T1000 (cell line): ENCODE data around the gene GRK6.
"Not testable (repeated sequence)": the region's sequence is repeated elsewhere in the genome, so short reads cannot be mapped to it uniquely, and the experiment has no call there.

ENCODE experiments used
- DNase-seq: peaks from one replicate; lab custom pipeline; 2025; ENCODE audit warnings: mixed read lengths; lab: John Stamatoyannopoulos, UW

GRK6 gene

GRCh38 chr5:177399997-177400868 is 26.2 kb upstream of the GRK6 start, which contains the start of gene PFN3:
Gene PFN3 (minus strand): TSS chr5:177400661. CDS start chr5:177400576, 85 bp downstream.
- no peak for DNase-seq

GRCh38 chr5:177402271-177403043 is 24.0 kb upstream of the GRK6 start:
- peak; percentile 12 for DNase-seq

GRCh38 chr5:177403102-177403791 is 23.2 kb upstream of the GRK6 start:
- no peak for DNase-seq

- peak; percentile 74 for DNase-seq
Observed at GRCh38 chr5:177403792-177404640, 22.5 kb upstream of the GRK6 start.

DNA sequence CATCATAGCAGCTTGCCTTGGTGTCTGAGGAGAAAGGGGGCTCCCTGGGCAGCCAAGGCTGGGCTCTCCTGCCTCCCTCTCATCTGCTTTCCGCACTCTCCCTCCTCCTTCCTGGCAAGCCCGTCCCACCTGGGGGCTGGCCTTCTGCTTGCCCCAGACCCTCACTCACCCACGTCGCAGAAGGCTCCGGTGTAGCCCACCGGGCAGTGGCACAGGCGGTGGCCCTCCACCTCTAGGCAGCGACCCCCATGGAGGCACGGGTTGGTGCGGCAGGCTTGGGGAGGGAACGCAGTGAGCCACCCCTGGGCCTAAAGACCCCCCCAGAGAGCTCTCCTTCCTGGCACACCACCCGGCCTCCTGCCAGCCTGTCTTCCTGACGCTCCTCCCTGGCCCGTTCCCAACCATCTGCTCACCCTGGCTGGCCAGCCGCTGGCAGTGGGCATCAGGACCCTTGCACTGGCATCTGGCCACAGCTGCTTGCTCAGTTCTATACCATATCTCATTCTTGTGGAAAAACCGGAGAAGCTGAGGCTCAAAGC is 21.8 kb upstream of the GRK6 start:
- DNase-seq = no peak

GRCh38 chr5:177405312-177405711 is 21.2 kb upstream of the GRK6 start:
- DNase-seq = no peak

DNA sequence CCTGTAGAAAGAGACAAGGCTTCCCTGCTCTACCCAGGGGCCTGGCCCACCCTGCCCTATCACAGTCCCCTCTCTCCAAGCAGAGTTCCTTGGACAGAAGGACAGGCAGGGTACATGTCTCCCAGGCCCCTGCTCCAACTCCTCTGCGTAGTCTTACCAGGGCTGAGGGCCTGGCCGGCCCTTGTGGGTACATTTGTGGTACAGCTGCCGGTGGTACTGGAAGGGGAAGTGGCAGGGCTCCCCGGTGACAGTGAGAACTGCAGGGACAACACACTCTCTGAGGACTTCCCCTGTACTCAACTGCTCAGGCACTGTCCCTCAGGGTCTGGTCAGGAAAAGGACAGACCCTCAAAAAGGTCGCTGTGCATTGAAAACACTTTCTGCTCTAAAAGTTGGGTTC is 20.7 kb upstream of the GRK6 start:
- DNase-seq = no peak

DNA sequence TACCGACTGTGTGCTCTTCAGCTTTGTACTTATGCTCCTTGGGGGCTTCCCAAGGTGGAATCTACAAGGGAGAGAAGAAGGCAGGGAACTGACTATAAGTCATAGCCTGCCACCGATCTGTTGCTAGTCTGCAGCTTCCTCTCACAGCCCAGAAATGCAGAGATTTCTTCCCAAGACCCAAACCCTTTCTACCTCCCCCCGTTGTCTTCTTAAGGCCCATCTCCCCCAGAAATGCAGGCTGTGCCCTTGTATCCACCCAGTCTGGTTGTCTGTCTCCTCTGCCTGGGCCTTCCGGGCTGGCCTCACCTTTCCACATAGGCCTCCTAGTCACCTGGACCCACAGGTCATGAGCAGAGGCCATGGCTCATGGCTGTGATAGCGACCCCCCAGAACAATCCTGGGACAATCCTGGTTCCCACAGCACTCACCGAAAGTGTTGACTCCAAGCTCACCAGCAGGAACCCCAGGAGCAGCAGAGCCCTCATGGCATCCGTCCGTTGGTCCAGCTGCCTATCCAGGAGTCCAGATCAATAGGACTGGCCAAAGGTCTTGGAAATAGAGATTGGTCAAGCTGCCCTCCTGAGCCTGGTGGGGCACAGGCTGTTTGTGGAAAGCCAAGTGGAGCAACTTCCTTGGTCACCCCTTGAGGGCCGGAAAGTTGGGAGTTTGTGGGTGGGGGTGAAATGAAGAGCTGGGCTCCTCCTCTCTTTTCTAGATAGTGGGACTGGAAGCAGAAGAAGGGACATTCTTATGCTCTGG is 17.3 kb upstream of the GRK6 start, which contains the start of gene F12:
Gene F12 (minus strand): TSS at position 522 of the 759 bp plus-strand sequence. CDS start 37 bp downstream, at position 485.
- no peak for DNase-seq

DNA sequence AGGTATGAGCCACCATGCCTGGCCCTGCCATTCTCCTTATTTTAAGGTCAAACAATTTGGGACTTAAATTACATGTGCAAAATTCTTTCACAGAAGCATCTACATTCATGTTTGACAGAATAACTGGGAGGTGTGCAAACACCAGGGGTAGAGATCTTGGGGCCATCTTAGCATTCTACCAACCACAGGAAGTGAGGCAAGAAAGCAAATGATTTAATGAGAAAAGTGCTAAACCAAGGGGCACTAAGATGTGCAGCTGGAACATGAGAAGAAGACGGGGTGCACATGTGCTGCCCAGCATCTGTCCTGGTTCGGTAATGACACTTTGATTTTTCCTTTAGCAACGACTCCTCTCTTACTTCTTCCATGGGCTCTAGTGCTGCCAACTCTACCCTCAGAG is 15.9 kb upstream of the GRK6 start:
- DNase-seq = no peak

- DNase-seq = no peak
Observed at GRCh38 chr5:177412603-177413233, 13.8 kb upstream of the GRK6 start.

DNA sequence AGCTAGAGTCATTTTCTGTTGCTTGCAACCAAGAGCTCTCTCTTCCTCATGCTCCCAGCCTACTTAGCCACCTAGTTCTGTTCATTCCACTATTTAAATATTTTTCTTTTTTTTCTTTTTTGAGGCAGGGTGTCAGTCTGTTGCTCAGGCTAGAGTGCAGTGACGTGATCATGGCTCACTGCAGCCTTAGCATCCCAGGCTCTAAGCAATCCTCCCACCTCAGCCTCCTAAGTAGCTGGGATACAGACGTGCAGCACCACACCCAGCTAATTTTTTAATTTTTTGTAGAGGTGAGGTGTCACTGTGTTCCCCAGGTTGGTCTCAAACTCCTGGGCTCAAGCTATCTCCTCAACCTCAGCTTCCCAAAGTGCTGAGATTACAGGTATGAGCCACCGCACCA is 12.0 kb upstream of the GRK6 start:
- no peak for DNase-seq

- not testable (repeated sequence) for DNase-seq
Observed at GRCh38 chr5:177417081-177417480, 9.4 kb upstream of the GRK6 start.

DNA sequence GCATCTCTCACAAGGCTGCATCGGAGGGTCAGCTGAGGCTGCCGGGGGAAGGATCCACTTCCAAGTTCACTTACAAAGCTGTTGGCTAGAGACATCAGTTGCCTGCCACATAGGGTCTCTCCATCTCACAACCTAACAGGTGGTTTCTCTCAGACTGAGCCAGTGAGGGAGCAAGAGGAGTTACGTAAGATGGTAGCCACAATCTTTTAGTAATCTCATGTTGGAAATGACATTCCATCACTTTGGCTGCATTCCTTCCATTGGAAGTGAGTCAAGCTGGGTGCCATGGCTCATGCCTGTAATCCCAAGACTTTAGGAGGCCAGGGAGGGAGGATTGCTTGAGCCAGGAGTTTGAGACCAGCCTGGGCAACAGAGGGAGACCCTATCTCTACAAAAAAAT is 7.4 kb upstream of the GRK6 start:
- DNase-seq = no peak

DNA sequence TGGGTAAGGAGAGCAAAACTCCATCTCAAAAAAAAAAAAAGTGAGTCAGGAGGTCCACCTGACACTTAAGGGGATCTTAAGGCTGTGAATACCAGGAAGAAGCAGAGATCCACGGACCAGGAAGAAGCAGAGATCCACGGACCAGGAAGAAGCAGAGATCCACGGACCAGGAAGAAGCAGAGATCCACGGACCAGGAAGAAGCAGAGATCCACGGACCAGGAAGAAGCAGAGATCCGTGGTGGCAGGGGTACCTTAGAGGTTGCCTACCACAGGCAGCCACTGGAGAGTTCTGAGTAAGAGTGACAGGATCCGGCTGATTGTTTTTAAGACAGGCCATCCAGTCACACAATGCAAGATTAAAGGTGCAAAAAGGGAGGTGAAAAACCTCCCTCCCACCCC is 6.0 kb upstream of the GRK6 start:
- DNase-seq = not testable (repeated sequence)

- DNase-seq = no peak
Observed at GRCh38 chr5:177421062-177421798, 5.2 kb upstream of the GRK6 start.

DNA sequence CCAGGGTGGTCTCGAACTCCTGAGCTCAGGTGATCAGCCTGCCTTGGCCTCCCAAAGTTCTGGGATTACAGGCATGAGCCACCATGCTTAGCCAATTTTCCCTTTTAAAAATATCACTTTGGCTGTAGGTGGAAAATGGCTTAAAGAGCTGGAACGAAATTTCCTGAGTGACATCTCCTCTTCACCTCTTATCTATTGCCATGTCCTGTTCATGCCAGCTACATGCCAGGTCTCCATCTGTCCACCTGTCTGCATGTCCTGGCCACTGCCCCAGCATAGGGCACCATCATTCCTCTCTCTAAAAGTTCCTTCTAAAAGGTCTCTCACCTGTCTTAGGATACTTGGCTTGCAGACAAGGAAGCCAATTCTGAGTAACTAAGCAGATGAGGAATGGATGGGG is 2.8 kb upstream of the GRK6 start:
- no peak for DNase-seq

DNA sequence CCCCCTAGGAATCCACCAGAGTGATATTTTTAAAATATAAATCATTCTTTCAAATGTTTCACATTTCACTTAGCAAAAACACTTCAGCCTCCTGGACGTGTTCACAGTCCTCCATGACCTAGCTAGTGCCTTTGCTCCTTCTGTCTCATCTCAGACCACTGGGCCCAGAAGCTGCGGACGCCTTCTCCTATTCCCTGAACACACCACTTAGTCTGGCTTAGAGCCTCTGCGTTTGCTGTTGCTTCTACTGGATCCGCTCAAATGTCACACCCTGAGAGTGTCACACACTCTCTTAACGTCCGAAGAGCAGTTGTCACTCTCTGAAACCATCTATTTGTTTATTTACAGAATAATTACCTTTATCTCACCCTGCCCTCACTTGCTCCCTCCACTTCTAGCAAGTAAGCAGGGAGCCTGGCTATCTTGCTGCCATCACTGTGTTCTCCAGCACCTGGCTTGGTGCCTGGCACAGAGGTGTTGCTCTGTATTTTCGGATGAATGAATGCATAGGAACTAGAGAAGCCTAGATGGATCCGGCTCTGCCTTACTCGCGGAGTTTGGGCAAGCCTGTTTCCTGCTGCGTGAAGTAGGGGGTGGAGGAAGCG is 1.2 kb upstream of the GRK6 start:
- no peak for DNase-seq

GRCh38 chr5:177425801-177426565 is 493 bp upstream of the GRK6 start:
- peak; percentile 99 for DNase-seq
